OCI-LY3 (cell line): Measurements from ENCODE around the gene RPS19BP1.

ENCODE experiments used
- H2AFZ ChIP-seq: fragments of 200-600, 300-600 bp; shearing (Covaris generic); 2 replicates; pipeline ENCODE4 v1.6.0; 2014; ENCODE audit warnings: antibody characterized with exemption, low read depth, low read length
- H3K27ac ChIP-seq: fragments of 200-600, 300-600 bp; sonication (generic); 2 replicates; pipeline ENCODE4 v1.5.1; 2014; ENCODE audit warnings: mild to moderate bottlenecking, low read length, moderate library complexity, mixed read lengths
- H3K27me3 ChIP-seq: fragments of 200-600, 300-600 bp; sonication (generic); 2 replicates; pipeline ENCODE4 v1.6.1; 2014; ENCODE audit warnings: low read depth, low read length, mixed read lengths
- H3K36me3 ChIP-seq: fragments of 200-600, 300-600 bp; sonication (generic); replicated peaks from 2 replicates; pipeline ENCODE3; 2014; ENCODE audit warnings: low read depth, low read length, mixed read lengths
- H3K4me1 ChIP-seq: fragments of 300-600, 200-600 bp; sonication (generic); 2 replicates; pipeline ENCODE4 v1.6.1; 2014; ENCODE audit warnings: low read length, mixed read lengths
- H3K4me2 ChIP-seq: fragments of 200-600, 300-600 bp; sonication (generic); 2 replicates; pipeline ENCODE4 v1.6.1; 2014; ENCODE audit warnings: low read length, mixed read lengths
- H3K4me3 ChIP-seq: fragments of 300-600, 200-600 bp; sonication (generic); 2 replicates; pipeline ENCODE4 v1.5.1; 2014; ENCODE audit warnings: antibody characterized with exemption, mild to moderate bottlenecking, low read length, moderate library complexity
- H3K79me2 ChIP-seq: fragments of 300-600, 200-600 bp; shearing (Covaris generic); 2 replicates; pipeline ENCODE4 v1.6.1; 2014; ENCODE audit warnings: mild to moderate bottlenecking, low read length, mixed read lengths
- H3K9ac ChIP-seq: fragments of 300-600, 200-600 bp; shearing (Covaris generic); 2 replicates; pipeline ENCODE4 v1.6.0; 2014; ENCODE audit warnings: mild to moderate bottlenecking, low read length, moderate library complexity
- H3K9me3 ChIP-seq: fragments of 200-600, 300-600 bp; shearing (Covaris generic); 2 replicates; pipeline ENCODE4 v1.6.1; 2014; ENCODE audit warnings: low read length, mixed read lengths; ENCODE audit not compliant: insufficient read depth
- H4K20me1 ChIP-seq: fragments of 200-600, 300-600 bp; sonication (generic); 2 replicates; pipeline ENCODE4 v1.6.1; 2016; ENCODE audit warnings: low read length, mixed read lengths; ENCODE audit not compliant: insufficient read depth
- EZH2phosphoT487 ChIP-seq: fragments of 200-600 bp; shearing (Covaris generic); IDR thresholded peaks from 2 replicates; pipeline ENCODE4 v1.6.1; 2018; ENCODE audit warnings: antibody characterized with exemption, mixed run types, low read depth
- TF ChIP-seq, protein P1 (sequence below): fragments of 200-600, 300-600 bp; sonication (generic); IDR thresholded peaks from 2 replicates; pipeline ENCODE4 v1.5.1; 2014; ENCODE audit warnings: antibody characterized with exemption, low read length, low read depth

Gene RPS19BP1

GRCh38 chr22:39577900-39578299, 45.4 kb upstream of the RPS19BP1 start:
- H3K4me2 ChIP-seq = no peak overlapping the region
- H3K36me3 ChIP-seq = no peaks in the 10 kb centered on the region
- TF ChIP-seq, protein P1, sequence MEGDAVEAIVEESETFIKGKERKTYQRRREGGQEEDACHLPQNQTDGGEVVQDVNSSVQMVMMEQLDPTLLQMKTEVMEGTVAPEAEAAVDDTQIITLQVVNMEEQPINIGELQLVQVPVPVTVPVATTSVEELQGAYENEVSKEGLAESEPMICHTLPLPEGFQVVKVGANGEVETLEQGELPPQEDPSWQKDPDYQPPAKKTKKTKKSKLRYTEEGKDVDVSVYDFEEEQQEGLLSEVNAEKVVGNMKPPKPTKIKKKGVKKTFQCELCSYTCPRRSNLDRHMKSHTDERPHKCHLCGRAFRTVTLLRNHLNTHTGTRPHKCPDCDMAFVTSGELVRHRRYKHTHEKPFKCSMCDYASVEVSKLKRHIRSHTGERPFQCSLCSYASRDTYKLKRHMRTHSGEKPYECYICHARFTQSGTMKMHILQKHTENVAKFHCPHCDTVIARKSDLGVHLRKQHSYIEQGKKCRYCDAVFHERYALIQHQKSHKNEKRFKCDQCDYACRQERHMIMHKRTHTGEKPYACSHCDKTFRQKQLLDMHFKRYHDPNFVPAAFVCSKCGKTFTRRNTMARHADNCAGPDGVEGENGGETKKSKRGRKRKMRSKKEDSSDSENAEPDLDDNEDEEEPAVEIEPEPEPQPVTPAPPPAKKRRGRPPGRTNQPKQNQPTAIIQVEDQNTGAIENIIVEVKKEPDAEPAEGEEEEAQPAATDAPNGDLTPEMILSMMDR = no peak
- no peaks in the 10 kb centered on the region for H3K9me3 ChIP-seq
- no peaks in the 10 kb centered on the region for H3K4me1 ChIP-seq
- no peak overlapping the region for H2AFZ ChIP-seq
- H3K9ac ChIP-seq = no peak overlapping the region
- H3K4me3 ChIP-seq = no peak overlapping the region
- H3K27ac ChIP-seq = no peak overlapping the region
- H3K79me2 ChIP-seq = no peaks in the 10 kb centered on the region
- peaks cover 39% of the 10 kb centered on the region for H3K27me3 ChIP-seq
- H4K20me1 ChIP-seq = no peaks in the 10 kb centered on the region

- Histone ChIP-seq H4K20me1 (no peaks in the 10 kb centered on the region), H3K4me3 (no peak overlapping the region), H3K36me3 (no peaks in the 10 kb centered on the region), H3K79me2 (no peaks in the 10 kb centered on the region), H3K27ac (no peak overlapping the region), H2AFZ (no peak overlapping the region), H3K27me3 (peaks cover 39% of the 10 kb centered on the region), H3K9me3 (no peaks in the 10 kb centered on the region), H3K4me2 (no peak overlapping the region), H3K4me1 (no peaks in the 10 kb centered on the region), H3K9ac (no peak overlapping the region)
- TF ChIP-seq EZH2phosphoT487 = no peak
- TF ChIP-seq, protein P1 = no peak
Observed at GRCh38 chr22:39577366-39577765, 44.8 kb upstream of the RPS19BP1 start.

- no peak overlapping the region for H3K9ac ChIP-seq
- H3K4me2 ChIP-seq = no peak overlapping the region
- no peaks in the 10 kb centered on the region for H3K79me2 ChIP-seq
- H3K9me3 ChIP-seq = no peaks in the 10 kb centered on the region
- H4K20me1 ChIP-seq = no peaks in the 10 kb centered on the region
- TF ChIP-seq, protein P1 = no peak
- TF ChIP-seq EZH2phosphoT487 = no peak
- no peaks in the 10 kb centered on the region for H3K4me1 ChIP-seq
- no peak overlapping the region for H3K4me3 ChIP-seq
- peaks cover 28% of the 10 kb centered on the region for H3K27me3 ChIP-seq
- no peaks in the 10 kb centered on the region for H3K36me3 ChIP-seq
- H2AFZ ChIP-seq = no peak overlapping the region
- H3K27ac ChIP-seq = no peak overlapping the region
Observed at GRCh38 chr22:39576027-39576426, 43.5 kb upstream of the RPS19BP1 start.

GRCh38 chr22:39575552-39575825, 42.9 kb upstream of the RPS19BP1 start:
- H3K27me3 ChIP-seq = peaks cover 24% of the 10 kb centered on the region
- H3K27ac ChIP-seq = no peak overlapping the region
- H4K20me1 ChIP-seq = no peaks in the 10 kb centered on the region
- no peak overlapping the region for H3K9ac ChIP-seq
- H3K36me3 ChIP-seq = no peaks in the 10 kb centered on the region
- no peaks in the 10 kb centered on the region for H3K9me3 ChIP-seq
- no peak overlapping the region for H3K4me2 ChIP-seq
- no peak overlapping the region for H3K4me3 ChIP-seq
- H3K79me2 ChIP-seq = no peaks in the 10 kb centered on the region
- H3K4me1 ChIP-seq = no peaks in the 10 kb centered on the region
- H2AFZ ChIP-seq = no peak overlapping the region
- TF ChIP-seq, protein P1 = no peak
- TF ChIP-seq EZH2phosphoT487 = no peak
